Islet precursor cell (in vitro differentiated cells): Measurements from ENCODE around the gene PRR14L.
"Not testable (repeated sequence)": the region's sequence is repeated elsewhere in the genome, so short reads cannot be mapped to it uniquely, and the experiment has no call there.

Source experiments
- DNase-seq: peaks from one replicate; pipeline ENCODE4 v3.0.0-alpha.2; 2018

The PRR14L gene

DNA sequence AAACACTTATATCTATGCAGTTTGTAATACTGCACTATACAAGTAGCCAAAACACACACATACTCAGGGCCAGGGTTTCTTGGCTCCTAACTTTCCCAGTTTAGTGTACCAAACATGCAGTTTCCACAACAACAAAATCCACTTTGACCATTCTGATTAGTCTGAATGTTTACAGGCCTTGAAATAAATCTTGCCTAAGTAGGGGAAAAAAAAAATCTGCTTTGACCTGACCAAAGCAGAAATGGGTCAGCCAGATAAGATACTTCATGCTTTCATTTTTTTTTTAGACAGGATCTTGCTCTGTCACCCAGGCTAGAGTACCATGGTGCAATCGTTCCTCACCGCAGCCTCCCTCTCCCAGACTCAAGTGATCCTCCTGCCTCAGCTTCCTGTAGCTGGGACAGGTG, 10.1 kb downstream of the PRR14L start:
- DNase-seq: no peak

DNA sequence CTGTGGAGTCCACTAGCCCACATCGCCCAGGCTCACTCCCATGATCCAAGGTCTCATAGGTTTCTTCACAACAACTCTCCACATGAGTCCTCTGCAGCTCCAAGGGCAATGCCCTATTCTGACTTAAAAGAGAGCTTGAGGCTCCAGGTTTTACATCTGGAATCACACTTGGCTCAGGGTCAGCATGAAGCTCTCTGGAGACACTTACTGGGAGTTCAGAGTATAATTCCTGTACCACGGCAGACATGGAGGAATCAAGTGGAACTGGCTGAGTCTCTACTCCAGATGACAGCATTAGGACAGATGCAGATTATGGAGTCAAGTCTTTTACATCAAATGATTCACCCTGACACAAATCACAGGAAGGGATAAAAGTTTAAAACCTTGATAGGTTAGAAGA, 11.4 kb downstream of the PRR14L start:
- no peak for DNase-seq

- DNase-seq: no peak
These were observed 12.0 kb downstream of the PRR14L start for GRCh38 chr22:31737932-31738331.

DNA sequence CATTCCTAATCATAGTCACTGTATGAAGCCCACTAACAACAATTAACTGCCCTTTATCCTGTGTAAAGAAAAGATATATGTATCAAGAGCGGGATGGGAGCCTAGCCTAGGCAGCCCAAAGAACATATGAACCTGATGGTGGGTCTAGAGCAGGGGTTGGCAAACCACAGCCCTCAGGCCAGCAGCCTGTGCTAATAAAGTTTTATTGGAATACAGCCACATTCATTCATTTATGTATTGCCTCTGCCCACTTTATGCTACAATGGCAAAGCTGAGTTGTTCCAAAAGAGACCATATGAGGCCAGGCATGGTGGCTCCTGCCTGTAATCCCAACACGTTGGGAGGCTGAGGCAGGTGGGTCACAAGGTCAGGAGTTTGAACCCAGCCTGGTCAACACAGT, 13.5 kb downstream of the PRR14L start:
- DNase-seq: no peak

GRCh38 chr22:31734512-31734911, 15.4 kb downstream of the PRR14L start:
- DNase-seq: no peak

DNA sequence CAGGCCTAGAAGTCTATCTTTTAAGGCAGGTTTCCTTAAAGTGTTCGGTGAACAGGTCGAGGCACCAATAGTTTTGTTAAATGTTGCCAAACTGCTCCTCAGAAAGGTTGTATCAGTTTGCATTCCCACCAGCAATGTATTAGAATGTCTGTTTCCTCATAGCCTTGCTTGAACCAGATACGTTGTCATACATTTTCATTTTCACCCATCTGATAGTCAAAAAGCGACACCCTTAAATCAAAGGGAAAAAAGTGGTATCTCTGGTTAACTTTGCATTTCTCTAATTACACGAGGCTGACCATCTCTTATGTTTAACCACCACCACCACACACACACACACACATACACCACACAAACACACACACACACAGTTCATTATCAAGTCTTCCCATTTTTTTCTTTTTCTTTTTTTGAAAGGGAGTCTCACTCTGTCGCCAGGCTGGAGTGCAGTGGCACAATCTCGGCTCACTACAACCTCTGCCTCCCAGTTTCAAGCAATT, 16.3 kb downstream of the PRR14L start:
- no peak for DNase-seq

DNA sequence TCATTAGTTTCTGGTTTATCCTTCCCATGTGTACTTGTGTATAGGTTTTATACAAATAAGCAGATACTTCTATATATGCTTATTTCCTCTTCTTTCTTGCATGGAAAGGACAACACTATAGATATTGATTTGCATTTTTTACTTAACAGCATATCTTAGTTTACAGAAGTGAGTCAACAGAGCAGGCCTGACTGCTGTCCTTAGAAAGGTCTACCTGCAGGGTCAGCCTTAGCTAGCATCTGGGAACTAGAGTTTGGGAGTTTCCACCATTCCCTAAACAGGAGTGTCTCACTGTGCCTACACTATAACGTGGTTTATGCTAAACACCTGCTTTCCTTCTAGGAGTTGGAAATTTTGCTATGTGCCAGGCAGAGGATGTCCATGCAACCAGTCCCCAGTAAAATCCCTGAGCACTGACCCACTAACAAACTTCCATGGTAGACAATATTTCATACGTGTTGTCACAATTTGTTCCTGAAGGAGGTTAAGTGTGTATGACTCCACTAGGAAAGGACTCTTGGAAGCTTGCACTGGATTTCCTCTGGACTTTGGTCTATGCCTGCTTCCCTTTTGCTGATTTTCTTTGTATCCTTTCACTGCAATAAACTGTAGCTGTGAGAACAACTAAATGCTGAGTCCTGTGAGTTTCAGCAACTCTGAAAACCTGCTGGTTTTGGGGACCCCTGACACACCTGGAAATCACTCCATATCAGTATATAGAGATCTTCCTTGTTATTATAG, 17.7 kb downstream of the PRR14L start:
- DNase-seq: no peak

DNA sequence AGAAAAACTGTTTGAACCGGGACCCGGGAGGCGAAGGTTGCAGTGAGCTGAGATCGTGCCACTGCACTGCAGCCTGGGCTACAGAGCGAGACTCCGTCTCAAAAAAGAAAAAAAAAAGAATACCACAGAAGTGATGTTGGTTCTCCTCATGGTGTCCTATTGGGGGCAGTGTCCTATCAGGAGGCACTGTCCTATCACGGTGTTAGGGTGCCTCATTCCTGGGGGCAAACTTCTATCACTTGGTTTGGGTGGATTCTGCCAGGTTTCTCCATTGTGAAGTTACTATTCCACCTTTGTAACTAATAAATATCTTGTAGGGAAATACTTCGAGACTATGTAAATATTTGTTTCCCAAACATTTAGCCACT, 19.6 kb downstream of the PRR14L start:
- no peak for DNase-seq

- DNase-seq: no peak
These were observed 21.1 kb downstream of the PRR14L start for GRCh38 chr22:31728857-31729256.

- DNase-seq: no peak
These were observed 23.2 kb downstream of the PRR14L start for GRCh38 chr22:31726692-31727091.

- DNase-seq: no peak
These were observed 26.2 kb downstream of the PRR14L start for GRCh38 chr22:31723723-31724122.

- no peak for DNase-seq
These were observed 30.0 kb downstream of the PRR14L start for GRCh38 chr22:31719850-31720471.

- DNase-seq: no peak
These were observed 34.7 kb downstream of the PRR14L start for GRCh38 chr22:31715147-31715778.

- not testable (repeated sequence) for DNase-seq
These were observed 38.7 kb downstream of the PRR14L start for GRCh38 chr22:31711226-31711625.

GRCh38 chr22:31707519-31707918, 42.4 kb downstream of the PRR14L start:
- no peak for DNase-seq

- no peak for DNase-seq
These were observed 54.5 kb downstream of the PRR14L start for GRCh38 chr22:31695423-31695822.

- not testable (repeated sequence) for DNase-seq
These were observed 55.9 kb downstream of the PRR14L start for GRCh38 chr22:31694046-31694445.

DNA sequence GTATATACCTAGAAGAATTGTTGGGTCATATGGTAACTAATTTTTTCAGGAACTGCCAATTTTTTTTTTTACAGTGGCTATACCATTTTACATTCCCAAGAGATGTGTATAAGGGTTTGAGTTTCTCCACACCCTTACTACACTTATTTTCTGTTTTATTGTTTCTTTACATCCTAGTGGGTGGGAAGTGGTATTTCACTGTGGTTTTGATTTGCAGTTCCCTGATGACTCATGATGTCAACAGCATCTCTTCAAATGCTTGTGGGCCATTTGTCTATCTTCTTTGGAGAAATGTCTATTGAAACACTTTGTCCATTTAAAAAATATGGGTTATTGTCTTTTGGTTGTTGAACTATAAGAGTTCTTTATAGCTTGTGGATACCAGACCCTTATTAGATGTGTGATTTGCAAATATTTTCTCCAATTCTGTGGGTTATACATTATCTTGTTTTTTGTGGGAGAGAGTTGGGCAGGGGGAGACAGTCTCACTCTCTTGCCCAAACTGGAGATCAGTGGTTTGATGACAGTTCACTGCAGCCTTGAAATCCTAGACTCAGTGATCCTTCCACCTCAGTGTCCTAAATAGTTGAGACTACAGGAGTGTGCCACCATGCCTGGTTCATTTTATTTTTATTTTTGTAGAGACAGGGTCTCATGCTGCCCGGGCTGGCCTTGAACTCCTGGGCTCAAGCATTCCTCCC, 57.6 kb downstream of the PRR14L start:
- no peak for DNase-seq

GRCh38 chr22:31691408-31691807, 58.5 kb downstream of the PRR14L start:
- no peak for DNase-seq

- no peak for DNase-seq
These were observed 66.5 kb downstream of the PRR14L start for GRCh38 chr22:31683181-31684105.

DNA sequence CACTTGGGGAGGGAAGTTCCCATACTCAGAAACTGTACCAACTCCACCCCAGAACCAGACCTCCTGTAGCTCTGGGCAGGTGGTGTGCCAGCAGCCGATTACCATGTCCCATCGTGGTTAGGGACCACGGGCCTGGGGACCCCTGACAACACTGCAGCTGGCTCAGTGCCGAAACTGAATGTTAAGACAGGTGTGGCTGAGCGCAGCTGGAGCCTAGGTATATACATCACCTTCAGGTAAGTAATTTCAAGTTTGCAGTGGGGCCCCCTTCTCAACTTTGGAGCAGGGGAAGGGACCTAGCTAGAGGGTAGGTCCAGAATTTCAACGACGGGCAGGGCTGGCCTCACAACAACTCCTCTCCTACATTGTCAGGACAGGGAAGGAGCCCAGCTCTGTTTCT, 67.2 kb downstream of the PRR14L start:
- no peak for DNase-seq
